Glomerular endothelial cell (primary cell): Measurements from ENCODE around the gene EFNA3. TPM values are rescaled to one million over a fixed set of nuclear protein-coding genes. Genes with fewer than 3 reads are reported as not detected.
A peak's percentile ranks its signal among the peaks of the same experiment; 100 is the strongest.

Experiments
- DNase-seq: peaks from one replicate; pipeline ENCODE4 v3.0.0-alpha.2; 2011; ENCODE audit warnings: low read depth, low spot score; ENCODE audit errors: extremely low read depth
- total RNA-seq: library from RNA; depleted of rRNA; stranded (reverse); fragments of >200 nt; gene quantifications from 2 replicates; pipeline ENCODE4 v1.2.3, GENCODE V29; 2015

Gene EFNA3
- total RNA-seq, 1 donor from 2014 or later, result 4.0 TPM

DNA sequence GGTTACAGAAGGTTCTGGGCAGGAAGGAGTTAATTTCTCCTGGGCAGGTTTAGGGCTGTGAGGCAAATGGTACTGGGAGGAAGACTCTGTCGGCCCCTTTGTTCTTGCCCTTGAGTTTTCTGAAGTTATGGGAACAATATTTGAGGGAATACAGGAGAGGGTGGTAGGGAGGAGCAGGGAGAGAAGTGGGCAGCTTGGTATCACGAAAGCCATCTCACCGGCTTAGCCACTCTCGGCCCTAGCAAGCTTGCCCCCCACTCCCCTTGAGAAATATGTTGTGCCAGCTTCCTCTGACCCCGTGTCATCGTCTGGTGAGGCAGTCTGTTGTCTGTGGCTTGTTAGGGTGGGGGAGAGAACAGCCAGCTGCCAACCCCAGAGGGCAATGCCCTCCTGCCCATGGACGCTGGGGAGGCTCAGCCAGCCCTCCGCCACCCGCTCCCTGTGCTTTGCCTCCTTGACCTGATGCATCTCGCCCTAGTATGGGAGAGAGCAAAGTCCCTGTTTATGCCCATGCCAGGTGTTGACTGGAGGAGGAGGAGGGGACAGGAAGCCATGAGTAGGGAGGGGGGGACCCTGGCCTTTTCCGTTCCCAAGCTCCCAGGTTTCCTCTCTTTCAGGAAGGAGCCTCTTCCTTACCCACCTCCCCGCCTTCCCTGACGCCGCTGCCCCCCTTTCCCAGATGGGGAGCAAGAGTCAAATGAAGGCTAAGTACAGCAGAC lies 50.3 kb downstream of the EFNA3 start:
- DNase-seq, result no peak

DNA sequence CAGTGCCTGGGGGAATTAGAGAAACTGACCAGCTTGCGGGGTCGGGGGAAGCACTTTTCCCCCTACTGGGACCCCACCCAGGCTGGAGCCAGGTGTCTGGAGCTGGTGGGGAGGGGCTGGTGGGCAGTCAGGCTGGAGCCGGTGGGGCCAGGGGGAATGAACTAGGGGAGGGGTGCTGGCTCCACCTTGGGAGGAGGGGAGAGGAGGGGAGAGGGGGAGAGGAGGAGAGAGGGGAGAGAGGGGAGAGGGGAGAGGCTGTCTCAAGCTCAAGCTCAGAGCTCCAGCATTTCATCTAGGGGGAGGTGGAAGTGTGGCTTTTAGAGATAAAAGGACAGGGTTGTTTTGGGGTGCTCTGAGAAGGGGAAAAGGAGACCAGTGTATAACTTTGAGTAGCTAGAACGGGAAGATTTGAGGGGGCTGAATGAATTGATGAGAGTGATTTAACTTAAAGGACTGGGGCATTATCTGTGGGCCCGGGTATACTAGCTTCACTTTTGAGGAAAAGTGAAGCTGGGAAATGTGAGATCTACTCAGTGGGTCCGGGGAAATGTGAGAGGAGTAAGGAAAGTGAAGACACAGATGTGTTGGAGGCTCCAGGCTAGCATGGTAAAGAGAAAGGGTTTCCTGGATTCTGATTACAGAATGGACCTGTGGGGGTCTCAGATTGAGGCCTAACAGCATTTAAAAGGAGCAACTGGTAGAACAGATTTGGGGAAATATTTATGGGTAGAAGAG lies 51.8 kb downstream of the EFNA3 start:
- no peak for DNase-seq

DNA sequence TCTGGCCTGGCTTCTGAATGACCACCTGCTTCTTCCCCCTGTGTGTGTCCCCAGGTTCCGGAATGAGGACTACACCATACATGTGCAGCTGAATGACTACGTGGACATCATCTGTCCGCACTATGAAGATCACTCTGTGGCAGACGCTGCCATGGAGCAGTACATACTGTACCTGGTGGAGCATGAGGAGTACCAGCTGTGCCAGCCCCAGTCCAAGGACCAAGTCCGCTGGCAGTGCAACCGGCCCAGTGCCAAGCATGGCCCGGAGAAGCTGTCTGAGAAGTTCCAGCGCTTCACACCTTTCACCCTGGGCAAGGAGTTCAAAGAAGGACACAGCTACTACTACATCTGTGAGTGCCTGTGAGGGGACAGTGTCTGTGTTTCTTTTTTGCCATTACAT lies 52.6 kb downstream of the EFNA3 start:
- no peak for DNase-seq

DNA sequence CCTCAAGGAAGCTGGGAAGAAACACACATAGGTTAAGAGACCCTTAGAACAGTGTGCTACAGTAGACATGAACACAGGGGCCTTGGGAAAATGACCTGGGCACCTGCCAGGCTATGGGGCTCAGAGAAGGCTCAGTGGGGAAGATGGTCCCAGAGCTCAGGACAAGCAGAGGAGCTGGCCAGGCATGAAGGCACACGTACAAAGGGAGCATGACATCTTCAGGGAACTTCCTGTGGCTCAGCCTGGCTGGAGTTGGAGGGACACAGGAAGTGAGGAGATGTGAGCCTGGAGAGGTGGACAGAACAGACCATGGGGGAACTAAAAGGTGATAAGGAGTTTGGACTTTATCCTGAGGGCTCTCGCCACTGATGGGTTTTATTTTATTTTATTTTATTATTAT lies 53.2 kb downstream of the EFNA3 start:
- DNase-seq, result no peak

DNA sequence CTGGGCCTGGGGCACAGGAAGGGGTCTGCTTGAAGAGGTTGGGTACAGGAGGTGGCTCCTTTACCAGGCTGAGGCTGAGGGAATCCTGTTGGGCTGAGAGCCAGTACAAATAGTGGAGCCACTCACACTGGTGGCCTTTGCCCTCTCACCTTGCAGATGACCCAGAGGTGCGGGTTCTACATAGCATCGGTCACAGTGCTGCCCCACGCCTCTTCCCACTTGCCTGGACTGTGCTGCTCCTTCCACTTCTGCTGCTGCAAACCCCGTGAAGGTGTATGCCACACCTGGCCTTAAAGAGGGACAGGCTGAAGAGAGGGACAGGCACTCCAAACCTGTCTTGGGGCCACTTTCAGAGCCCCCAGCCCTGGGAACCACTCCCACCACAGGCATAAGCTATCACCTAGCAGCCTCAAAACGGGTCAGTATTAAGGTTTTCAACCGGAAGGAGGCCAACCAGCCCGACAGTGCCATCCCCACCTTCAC lies 55.2 kb downstream of the EFNA3 start:
- no peak for DNase-seq

DNA sequence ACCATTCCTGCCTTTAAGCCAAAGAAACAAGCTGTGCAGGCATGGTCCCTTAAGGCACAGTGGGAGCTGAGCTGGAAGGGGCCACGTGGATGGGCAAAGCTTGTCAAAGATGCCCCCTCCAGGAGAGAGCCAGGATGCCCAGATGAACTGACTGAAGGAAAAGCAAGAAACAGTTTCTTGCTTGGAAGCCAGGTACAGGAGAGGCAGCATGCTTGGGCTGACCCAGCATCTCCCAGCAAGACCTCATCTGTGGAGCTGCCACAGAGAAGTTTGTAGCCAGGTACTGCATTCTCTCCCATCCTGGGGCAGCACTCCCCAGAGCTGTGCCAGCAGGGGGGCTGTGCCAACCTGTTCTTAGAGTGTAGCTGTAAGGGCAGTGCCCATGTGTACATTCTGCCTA lies 55.7 kb downstream of the EFNA3 start:
- no peak for DNase-seq

DNA sequence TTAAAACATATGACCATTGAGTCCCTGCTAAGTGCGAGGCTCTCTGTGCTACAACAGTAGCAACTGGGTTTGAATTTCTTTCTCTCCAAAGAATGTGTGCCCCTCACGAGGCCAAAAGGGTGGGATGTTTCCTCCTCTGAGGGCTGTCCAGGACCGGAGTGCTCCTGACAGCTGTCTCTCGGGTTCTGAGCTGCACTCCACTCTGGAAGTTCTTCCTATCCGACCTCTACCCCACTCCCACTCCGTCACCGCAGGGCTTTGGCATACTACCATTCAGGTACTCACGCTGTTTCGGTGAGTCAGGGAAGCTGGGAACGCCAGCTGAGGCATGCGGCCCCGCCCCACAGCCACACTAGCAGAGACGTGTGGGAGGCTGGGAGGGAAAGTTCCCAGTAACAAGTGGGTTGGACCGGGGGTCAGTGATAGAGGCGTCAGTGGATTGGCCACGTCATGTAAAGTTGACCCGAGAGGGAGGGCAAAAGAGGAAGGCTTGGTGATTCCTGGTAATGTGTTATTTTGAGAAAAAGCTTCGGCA lies 56.3 kb downstream of the EFNA3 start:
- peak; percentile 80 for DNase-seq

DNA sequence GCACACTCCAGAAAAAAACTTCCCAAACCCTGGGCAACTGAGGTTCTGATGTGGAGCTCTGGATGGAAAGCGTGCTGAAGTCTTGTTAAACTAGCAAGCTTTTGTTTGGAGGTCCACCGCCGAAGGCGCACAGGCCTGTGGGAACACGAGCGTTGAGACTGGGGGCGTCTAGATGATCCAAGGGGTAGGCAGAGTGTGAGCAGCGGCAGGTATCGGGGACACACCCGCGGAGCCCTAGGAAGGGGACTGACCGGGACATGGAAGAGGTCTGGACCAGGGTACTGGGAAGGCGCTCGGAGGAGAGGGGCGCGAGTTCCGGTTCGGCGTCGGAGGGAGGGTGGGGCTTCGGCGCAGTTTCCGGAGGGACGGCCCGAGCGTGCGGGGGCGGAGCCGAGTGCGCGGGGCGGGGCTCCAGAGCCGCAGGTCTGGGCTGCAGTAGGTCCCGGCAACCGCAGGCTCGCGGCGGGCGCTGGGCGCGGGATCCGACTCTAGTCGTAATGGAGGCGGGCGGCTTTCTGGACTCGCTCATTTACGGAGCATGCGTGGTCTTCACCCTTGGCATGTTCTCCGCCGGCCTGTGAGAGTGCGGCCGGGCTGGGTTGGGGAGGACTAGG lies 56.9 kb downstream of the EFNA3 start, which contains the start of gene SLC50A1:
TSS of gene SLC50A1 (plus strand) at position 438 of the 614 bp plus-strand sequence. CDS start at position 498, 60 bp downstream.
- peak; percentile 36 for DNase-seq

DNA sequence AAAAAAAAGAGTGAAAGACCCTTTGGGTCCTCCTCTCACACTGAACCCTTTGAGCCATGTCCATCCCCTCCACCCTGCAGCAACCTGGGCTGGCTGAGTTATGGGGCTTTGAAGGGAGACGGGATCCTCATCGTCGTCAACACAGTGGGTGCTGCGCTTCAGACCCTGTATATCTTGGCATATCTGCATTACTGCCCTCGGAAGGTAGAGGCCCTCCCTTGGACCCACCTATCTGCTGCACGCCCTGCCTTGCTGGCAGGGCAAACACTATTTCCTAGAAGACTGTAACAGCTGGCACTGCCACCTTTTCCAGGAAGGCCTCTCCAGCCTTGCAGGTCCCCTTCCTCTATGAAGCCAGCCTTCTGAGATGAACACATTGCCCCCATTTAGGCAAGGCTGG lies 58.1 kb downstream of the EFNA3 start:
- no peak for DNase-seq

Other genes starting within 250 kb of the EFNA3 start
- 4.8 and 10.5 TPM in 2 replicates for gene KCNN3, start 208.6 kb upstream of the EFNA3 start, total RNA-seq
- 8.1 and 11.6 TPM in 2 replicates for gene PMVK, start 142.1 kb upstream of the EFNA3 start, total RNA-seq
- 108 and 115 TPM in 2 replicates for gene PBXIP1, start 122.7 kb upstream of the EFNA3 start, total RNA-seq
- 17.5 and 20.9 TPM in 2 replicates for gene PYGO2, start 117.1 kb upstream of the EFNA3 start, total RNA-seq
- 300 and 313 TPM in 2 replicates for gene SHC1, start 108.1 kb upstream of the EFNA3 start, total RNA-seq
- 37.8 and 57.8 TPM in 2 replicates for gene CKS1B, start 104.2 kb upstream of the EFNA3 start, total RNA-seq
- 31.2 and 33.7 TPM in 2 replicates for gene FLAD1, start 95.5 kb upstream of the EFNA3 start, total RNA-seq
- gene LENEP, start 85.3 kb upstream of the EFNA3 start, total RNA-seq, result not detected in 2 replicates
- gene ZBTB7B, start 76.0 kb upstream of the EFNA3 start, total RNA-seq, result 19.3 and 23.6 TPM in 2 replicates
- gene DCST2, start 45.1 kb upstream of the EFNA3 start, total RNA-seq, result 0.12 TPM in 1 of 2 replicates, not detected in the other
- not detected in 2 replicates for gene DCST1, start 45.0 kb upstream of the EFNA3 start, total RNA-seq
- 405 and 619 TPM in 2 replicates for gene ADAM15, start 27.5 kb upstream of the EFNA3 start, total RNA-seq
- gene EFNA4, start 15.1 kb upstream of the EFNA3 start, total RNA-seq, result 19.2 and 25.1 TPM in 2 replicates
- 77.9 and 195 TPM in 2 replicates for gene EFNA1, start 49.0 kb downstream of the EFNA3 start, total RNA-seq
- gene SLC50A1, start 57.0 kb downstream of the EFNA3 start, total RNA-seq, result 21.0 and 29.1 TPM in 2 replicates
- 41.0 and 45.0 TPM in 2 replicates for gene DPM3, start 61.7 kb downstream of the EFNA3 start, total RNA-seq
- gene KRTCAP2, start 94.5 kb downstream of the EFNA3 start, total RNA-seq, result 121 and 150 TPM in 2 replicates
- gene TRIM46, start 95.0 kb downstream of the EFNA3 start, total RNA-seq, result 9.9 and 11.8 TPM in 2 replicates
- gene THBS3, start 129.1 kb downstream of the EFNA3 start, total RNA-seq, result 12.5 and 18.2 TPM in 2 replicates
- 44.3 and 45.6 TPM in 2 replicates for gene MTX1, start 129.9 kb downstream of the EFNA3 start, total RNA-seq
- 26.5 and 46.3 TPM in 2 replicates for gene ENTREP3, start 176.6 kb downstream of the EFNA3 start, total RNA-seq
- 79.2 and 128 TPM in 2 replicates for gene SCAMP3, start 183.5 kb downstream of the EFNA3 start, total RNA-seq
- gene CLK2, start 194.7 kb downstream of the EFNA3 start, total RNA-seq, result 30.2 and 36.1 TPM in 2 replicates
- 0.19 and 1.3 TPM in 2 replicates for gene HCN3, start 198.6 kb downstream of the EFNA3 start, total RNA-seq
- gene PKLR, start 222.6 kb downstream of the EFNA3 start, total RNA-seq, result not detected in 2 replicates
- gene FDPS, start 230.0 kb downstream of the EFNA3 start, total RNA-seq, result 319 and 345 TPM in 2 replicates
- 22.3 and 33.1 TPM in 2 replicates for gene RUSC1, start 242.1 kb downstream of the EFNA3 start, total RNA-seq